ENCODE results near the gene APOF.
"Not testable (repeated sequence)": the region's sequence is repeated elsewhere in the genome, so short reads cannot be mapped to it uniquely, and the experiment has no call there.

Gene APOF

DNA sequence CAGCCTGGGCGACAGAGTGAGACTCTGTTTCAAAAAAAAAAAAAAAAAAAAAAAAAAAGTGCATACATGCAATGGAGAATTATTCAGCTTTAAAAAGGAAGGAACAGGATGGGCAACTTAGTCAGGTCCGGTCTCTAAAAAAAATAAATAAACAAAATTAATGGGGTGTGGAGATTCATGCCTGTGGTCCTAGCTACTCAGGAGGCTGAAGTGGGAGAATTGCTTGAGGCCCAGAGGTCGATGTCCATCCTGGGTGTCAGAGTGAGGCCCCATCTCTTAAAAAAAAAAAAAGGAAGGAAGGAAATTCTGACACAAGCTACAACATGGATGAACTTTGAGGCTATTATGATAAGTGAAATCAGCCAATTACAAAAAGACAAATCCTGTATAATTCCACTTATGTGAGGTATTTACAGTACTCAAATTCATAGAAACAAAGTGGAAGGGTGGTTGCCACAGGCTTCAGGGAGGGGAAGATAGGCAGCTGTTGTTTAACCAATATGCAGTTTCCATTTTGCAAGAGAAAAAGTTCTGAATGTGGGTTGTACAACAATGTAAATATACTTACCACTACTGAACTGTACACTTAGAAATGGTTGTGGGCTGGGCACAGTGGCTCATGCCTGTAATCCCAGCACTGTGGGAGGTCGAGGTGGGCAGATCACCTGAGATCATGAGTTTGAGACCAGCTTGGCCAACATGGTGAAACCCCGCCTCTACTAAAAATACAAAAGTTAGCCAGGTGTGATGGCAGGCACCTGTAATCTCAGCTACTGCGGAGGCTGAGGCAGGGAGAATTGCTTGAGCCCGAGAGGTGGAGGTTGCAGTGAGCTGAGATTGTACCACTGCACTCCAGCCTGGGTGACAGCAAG lies 12.3 kb upstream of the APOF start:
- no peak overlapping the region for H3K4me3 ChIP-seq (ENCODE audit: low read depth, low read length)
- no peak for DNase-seq (ENCODE audit: low read depth)

DNA sequence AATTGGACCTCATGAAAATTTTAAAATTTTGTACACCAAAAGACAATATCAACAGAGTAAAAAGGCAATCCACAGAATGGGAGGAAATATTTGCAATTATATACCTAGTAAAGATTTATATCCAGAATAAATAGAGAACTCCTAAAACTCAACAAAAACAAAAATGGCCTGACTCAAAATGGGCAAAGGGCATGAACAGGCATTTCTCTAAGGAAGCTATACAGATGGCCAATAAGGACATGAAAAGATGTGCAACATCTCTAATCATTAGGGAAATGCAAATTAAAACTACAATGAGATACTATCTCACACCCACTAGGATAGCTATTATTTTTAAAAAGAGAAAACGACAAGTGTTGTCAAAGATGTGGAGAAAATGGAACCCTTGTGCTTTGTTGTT lies 10.9 kb upstream of the APOF start:
- no peak for DNase-seq (ENCODE audit: low read depth)
- H3K4me3 ChIP-seq (ENCODE audit: low read depth, low read length) = no peak overlapping the region

DNA sequence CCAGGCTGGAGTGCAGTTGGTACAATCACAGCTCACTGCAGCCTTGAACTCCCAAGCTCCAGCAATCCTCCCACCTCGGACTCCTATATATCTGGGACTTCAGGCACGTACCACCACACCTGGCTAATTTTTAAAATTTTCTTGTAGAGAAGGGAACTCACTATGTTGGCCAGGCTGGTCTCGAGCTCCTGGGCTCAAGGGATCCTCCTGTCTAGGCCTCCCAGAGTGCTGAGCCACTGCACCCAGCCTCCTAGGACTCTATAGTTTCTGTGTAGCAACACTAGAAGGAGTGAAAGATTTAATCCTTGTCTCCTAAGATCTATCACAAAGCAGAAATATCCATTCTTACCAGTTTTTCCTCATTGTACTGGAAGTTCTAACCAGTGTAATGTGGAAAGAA lies 4.3 kb upstream of the APOF start:
- DNase-seq (ENCODE audit: low read depth) = no peak
- no peak overlapping the region for H3K4me3 ChIP-seq (ENCODE audit: low read depth, low read length)

DNA sequence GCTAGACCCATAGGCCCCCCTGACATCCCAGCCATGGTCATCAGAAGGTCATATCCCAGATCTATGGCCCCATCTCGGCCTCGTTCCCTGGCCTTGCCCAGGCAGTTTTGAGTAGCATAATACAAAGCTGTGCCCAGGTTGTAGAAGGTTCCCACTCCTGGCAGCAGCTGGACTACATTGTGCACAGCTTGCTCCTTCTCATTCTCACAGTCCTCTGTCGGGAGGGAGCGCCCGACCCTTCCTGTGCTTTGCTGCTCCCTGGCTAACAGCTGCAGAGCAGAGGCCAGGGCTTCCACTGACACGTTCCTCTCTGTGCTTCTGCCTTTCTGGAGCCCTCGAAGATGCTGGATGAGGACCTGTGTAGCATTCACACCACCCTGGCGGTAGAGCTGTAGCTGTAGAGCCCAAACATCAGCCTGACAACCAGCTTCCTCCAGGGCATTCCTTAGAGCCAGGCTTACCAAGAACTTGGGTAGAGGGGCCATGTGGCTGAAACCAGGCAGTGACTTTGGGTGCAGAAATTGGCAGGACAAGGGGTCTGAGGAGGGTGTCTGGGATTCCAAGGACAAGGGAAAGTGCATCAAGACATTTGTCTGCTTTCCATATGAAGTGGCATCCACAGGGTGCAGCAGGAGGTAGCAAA lies 1.0 kb downstream of the APOF start:
- DNase-seq (ENCODE audit: low read depth) = no peak
- no peak overlapping the region for H3K4me3 ChIP-seq (ENCODE audit: low read depth, low read length)

DNA sequence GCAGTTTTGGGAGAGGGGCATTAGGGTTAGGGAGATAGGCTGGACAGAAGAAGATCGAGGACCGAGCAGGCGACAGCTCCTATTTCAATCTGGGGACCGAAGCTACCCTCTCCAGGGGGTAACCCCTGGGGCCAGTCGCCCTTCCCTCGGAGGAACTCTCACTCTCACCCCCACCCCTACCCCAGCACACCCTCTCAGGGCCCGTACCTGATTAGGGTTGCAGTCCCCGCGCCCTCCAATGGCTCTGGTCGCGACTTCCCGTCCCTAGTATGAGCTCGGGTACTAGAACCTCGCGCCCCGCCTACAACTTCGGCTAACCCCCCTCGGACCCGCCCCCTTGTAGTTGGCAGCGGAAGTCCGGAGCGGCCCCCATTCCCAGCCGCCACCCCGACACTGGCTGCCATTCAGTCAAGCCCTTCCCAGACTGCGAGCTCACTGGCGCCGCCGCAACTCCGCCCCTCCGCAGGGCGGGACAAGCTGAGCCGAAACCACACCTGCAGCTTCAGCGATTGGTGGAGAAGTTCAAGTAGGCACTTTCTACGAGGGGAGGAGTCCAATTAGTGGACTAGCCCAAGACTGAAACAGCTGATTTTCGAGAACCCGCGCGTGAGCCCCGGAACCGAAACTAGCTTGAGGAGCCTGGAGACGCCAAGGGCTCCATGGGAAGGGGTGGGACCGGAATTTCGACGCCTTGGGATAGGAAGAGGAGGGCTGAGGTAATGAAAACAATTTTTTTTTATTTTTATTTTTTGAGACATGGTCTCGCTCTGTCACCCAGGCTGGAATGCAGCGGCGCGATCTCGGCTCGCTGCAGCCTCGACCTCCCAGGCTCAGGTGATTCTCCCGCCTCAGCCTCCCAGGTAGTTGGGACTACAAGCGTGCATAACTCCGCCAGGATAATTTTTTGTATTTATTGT lies 2.5 kb downstream of the APOF start, which contains the start of gene STAT2:
Gene STAT2 (minus strand): TSS at position 257 of the 917 bp plus-strand sequence. CDS start 3,536 bp downstream, outside the sequence.
- DNase-seq (ENCODE audit: low read depth) = peak; percentile 100
- peak within 1 kb of the TSS; percentile 71 for H3K4me3 ChIP-seq (ENCODE audit: low read depth, low read length)

DNA sequence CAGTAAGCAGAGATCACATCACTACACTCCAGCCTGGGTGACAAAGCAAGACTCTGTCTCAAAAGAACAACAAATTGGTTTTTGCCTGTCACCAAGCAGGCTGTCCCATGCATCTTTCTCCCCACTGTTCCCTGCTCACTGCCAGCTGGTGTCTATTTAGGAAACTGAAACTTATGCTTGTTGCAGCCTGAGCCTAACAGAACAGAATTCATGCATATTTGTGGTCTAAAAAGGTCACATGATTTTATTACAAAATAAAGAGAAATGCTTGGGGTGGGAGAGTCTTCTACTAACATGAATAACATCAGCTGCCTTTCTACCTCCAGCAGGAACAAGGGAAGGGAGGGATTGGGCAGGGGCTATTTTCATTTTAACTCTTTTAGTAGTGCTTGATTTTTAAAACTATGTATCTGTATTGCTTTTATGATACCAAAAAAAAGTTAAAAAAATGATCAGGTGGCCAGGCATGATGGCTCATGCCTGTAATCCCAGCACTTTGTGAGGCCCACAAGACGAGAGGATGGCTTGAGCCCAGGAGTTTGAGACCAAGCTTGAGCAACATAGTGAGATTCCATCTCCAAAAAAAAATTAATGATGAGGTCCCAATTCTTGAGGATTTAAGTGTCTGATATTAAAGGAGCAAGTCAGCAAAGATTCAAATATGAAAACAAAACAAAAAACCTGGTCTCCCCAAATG lies 3.7 kb downstream of the APOF start:
- DNase-seq (ENCODE audit: low read depth) = peak; percentile 57
- H3K4me3 ChIP-seq (ENCODE audit: low read depth, low read length) = peak overlapping the region; percentile 71

DNA sequence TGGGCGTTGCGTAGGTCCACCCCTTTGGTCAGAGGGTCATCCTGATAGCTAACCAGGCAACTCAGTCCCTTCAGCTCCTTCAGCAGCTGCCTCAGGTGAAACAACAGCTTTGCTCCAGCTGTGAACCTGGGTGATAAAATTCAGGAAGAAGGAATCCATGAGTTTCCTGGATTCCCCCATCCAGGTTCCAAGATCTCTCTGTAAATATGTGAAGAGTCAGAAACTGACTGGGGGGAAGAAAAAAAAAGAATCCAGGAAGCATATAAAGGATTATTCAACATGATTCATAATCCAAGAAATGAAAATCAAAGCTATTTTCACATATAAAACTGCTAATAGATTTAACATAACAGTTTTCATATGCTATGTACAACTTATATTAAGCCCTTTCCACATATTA lies 11.3 kb downstream of the APOF start:
- no peak for DNase-seq (ENCODE audit: low read depth)
- H3K4me3 ChIP-seq (ENCODE audit: low read depth, low read length) = no peak overlapping the region

DNA sequence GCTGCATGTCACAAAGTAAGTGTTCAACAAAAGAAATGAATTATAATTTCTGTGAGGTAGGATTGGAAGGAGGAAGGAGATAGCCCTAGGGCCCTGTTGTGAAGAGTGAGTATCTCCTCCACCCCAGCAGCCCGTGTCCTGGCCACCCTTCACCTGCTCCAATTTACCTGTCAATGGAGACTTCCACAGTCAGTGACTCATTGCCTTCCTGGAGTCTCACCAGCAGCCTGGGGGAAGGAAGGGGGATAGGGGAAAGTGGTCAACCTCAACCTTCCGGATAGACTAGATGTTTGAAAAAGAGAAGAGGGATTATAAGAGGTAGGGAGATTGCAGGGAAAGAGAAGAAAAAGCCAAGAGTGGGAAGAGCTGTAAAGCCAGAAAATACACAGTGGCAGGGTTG lies 12.0 kb downstream of the APOF start:
- no peak overlapping the region for H3K4me3 ChIP-seq (ENCODE audit: low read depth, low read length)
- no peak for DNase-seq (ENCODE audit: low read depth)

DNA sequence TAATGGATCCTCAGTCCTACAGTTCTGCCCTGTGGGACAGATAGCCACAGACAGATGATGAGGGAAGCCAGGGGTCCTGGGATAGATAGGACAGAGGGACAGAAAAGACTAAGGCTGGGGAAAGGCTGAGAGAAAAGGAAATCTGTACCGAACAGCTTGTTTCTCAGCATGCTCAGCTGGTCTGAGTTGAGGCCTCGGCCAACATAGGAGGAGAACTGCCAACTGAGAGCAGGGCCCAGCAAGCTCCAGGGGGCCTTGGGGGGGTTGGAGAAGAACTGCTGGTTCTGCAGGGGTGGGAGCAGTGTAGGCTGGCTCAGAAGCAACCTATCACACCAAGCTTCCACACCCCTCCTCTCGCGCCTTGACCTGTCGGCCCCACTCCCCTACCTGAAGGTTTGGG lies 13.9 kb downstream of the APOF start:
- H3K4me3 ChIP-seq (ENCODE audit: low read depth, low read length) = no peak overlapping the region
- DNase-seq (ENCODE audit: low read depth) = no peak

DNA sequence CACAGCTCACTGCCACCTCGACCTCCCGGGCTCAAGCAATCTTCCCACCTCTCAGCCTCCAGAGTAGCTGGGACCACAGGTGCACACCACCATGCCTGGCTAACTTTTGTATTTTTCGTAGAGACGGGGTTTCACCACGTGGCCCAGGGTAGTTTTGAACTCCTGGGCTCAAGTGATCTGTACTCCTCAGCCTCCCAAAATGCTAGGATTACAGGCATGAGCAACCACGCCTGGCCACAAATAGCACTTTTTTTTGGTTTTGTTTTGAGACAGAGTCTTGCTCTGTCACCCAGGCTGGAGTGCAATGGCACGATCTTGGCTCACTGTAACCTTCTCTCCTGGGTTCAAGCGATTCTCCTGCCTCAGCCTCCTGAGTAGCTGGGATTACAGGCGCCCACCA lies 15.4 kb downstream of the APOF start:
- H3K4me3 ChIP-seq (ENCODE audit: low read depth, low read length) = not testable (repeated sequence)

DNA sequence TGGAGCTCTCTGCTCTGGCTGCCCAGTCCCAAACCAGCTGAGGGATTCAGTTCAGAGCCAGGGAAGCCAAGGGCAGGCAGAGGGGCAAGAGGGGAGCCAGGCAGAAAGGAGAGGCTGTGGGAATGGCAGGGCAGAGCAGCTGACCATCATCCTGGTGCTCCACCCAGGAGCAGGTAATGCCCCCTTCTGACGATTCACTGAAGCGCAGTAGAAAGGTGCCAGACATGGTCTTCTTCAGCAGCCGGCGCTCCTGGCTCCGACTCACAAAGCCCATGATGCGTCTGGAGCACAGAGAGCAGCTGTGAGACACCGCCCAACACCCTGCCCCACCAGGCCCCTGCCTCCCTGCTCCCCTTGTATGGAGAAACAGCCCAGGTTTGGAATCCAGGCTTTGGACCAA lies 16.0 kb downstream of the APOF start:
- DNase-seq (ENCODE audit: low read depth) = no peak
- H3K4me3 ChIP-seq (ENCODE audit: low read depth, low read length) = no peak overlapping the region

More for the DNA sequence above, 15.4 kb downstream of the APOF start:
- not testable (repeated sequence) for DNase-seq (ENCODE audit: low read depth)

DNA sequence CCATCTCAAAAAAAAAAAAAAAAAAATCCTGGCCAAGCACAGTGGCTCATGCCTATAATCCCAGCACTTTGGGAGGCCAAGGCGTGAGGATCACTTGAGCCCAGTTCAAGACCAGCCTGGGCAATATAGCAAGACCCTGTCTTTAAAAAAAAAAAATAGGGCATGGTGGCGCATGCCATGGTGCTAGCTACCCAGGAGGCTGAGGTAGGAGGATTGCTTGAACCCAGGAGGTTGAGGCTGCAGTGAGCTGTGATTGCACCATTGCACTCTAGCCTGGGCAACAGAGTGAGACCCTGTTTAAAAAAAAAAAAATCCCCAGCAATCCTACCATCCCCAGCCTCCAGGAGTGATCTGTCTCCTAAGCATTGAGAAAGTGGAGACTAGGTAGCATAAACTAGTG lies 20.4 kb downstream of the APOF start:
- not testable (repeated sequence) for H3K4me3 ChIP-seq (ENCODE audit: low read depth, low read length); DNase-seq (ENCODE audit: low read depth)

DNA sequence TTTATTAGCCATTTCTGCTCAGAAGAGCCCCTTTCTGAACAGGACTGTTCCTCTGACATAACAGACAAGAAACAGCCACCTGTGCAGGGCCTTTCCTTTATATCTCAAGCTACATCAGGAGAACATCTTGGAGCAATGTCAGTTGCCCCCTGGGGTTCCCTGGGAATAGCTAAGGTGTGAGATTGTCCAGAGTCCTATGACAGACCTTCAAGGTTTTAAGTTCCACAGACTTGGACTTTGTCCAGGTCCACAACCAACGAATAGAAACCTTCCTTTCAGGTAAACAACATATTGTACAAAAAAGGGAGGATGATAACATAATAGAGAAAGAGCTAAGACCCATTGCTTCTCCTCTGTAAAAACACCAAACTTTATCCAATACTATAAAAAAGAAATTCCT lies 21.0 kb downstream of the APOF start:
- no peak for DNase-seq (ENCODE audit: low read depth)
- H3K4me3 ChIP-seq (ENCODE audit: low read depth, low read length) = no peak overlapping the region

DNA sequence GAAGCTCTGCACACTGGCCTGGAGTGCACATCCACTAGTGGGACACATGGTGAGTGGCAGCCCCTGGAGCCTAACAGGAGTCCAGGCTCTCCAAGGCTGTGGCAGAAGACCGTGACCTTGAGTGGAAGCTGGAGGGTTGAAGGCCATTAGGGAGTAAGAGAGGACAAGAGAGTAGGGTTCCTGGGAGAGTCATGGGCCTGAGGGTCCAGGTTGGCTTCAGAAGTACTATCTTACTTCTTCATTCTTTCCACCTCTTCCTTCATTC lies 23.6 kb downstream of the APOF start:
- no peak overlapping the region for H3K4me3 ChIP-seq (ENCODE audit: low read depth, low read length)
- no peak for DNase-seq (ENCODE audit: low read depth)

DNA sequence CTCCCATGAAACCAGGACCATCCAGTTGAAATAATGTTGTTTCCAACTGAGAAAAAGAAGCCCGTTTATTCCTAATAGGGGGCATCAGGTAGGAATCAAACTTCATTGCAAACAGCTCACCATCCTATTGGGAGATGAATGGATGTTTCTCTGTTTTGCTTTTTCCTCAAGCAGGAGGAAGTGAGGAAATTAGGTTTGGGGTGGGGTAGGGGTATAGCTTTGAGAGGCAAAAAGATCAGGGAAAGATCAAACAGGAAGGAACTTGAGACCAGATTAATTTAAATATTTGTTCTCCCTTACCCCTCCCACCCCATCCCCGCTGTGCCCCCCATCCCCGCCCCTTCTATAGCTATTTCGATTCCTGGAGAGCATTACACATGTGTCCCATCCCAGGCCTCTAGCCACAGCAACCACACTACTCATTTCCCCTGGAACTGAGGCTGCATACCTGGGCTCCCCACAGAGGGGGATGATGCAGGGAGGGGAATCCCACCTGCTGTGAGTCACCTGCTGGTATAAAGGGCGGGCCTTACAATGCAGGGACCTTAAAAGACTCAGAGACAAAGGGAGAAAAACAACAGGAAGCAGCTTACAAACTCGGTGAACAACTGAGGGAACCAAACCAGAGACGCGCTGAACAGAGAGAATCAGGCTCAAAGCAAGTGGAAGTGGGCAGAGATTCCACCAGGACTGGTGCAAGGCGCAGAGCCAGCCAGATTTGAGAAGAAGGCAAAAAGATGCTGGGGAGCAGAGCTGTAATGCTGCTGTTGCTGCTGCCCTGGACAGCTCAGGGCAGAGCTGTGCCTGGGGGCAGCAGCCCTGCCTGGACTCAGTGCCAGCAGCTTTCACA lies 24.1 kb downstream of the APOF start, which contains the start of gene IL23A:
Gene IL23A (plus strand): TSS at position 577 of the 850 bp plus-strand sequence. CDS start 161 bp downstream, at position 738.
- H3K4me3 ChIP-seq (ENCODE audit: low read depth, low read length) = no peak within 1 kb of the TSS
- no peak for DNase-seq (ENCODE audit: low read depth)

DNA sequence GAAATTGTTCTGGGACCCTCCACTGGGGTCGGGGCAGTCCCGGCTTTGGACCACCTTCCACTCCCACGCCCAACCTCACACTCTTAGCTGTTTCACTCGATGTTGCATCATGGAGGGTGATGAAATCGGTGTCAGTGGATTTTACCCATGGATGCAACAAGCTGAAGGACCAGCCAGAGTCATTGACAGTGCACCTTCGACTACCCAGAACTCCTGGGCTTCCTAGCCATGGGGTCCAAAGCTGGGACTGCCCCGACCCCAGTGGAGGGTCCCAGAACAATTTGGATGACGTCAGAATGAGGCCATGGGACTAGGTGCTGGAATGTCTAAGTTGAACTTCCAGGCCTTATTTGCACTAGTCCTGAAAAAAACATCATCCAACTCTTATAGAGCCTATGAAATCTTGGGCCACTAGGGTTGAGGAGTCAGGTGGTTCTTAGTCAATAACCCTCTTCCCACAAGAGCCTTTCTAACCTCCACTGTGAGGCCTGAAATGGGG lies 24.9 kb downstream of the APOF start:
- no peak for DNase-seq (ENCODE audit: low read depth)
- no peak overlapping the region for H3K4me3 ChIP-seq (ENCODE audit: low read depth, low read length)

DNA sequence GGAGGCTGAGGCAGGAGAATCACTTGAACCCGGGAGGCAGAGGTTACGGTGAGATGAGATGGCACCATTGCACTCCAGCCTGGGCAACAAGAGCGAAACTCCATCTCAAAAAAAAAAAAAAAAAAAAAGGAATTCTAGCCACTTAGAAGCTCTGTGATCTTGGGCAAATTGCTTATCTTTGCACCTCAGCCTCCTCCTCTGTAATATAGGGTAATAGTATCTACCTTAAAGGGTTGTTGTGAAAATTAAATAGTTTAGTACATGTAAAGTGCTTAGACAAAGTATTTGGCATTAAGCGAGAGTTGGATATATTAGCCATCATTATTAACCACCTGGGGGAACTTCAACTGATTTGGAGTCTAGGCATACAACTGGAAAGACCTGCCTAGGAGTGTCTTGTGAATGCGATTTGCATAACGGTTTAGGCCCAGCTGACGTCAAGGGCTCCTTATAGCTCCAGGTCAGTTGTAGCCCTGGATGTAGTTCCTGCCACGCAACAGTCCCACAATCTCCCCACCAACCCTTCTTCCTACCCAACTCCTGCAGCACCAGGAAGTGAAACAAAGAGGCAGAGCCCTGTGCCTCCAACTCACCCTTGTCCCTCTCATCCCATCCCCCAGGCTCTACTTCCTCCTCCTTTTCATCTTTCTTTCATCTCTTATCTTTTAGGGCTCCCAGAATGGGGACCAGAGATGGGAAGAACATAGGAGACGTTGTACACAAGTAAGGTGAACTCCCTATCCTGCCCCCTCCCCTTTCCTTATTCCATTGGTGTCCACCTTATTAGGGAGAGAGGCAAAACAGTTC lies 26.1 kb downstream of the APOF start:
- no peak overlapping the region for H3K4me3 ChIP-seq (ENCODE audit: low read depth, low read length)
- DNase-seq (ENCODE audit: low read depth) = no peak

DNA sequence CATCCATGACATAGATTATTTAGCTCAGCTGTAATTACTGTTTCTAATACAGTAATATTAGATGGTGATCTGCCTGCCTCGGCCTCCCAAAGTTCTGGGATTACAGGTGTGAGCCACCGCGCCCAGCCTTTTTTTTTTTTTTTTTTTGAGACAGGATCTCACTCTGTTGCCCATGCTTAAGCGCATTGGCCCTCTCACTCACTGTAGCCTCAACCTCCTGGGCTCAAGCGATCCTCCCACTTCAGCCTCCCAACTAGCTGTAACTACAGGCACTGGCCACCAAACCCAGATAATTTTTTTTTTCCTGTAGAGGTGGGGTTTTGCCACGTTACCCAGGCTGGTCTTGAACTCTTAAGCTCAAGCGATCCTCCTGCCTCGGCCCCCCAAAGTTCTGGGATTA lies 27.1 kb downstream of the APOF start:
- not testable (repeated sequence) for DNase-seq (ENCODE audit: low read depth); H3K4me3 ChIP-seq (ENCODE audit: low read depth, low read length)
